Trophoblast cell (in vitro differentiated cells and primary cell): ENCODE data around the gene DPYD.

Source experiments
- DNase-seq, 2 donors: peaks; one replicate each; pipeline ENCODE4 v3.0.0-alpha.2; 2016
- H2AFZ ChIP-seq: 2 replicates; pipeline ENCODE4 v1.6.1; 2013; ENCODE audit warnings: low read length, moderate library complexity, mild to moderate bottlenecking; ENCODE audit not compliant: insufficient read depth, poor library complexity
- H2AK5ac ChIP-seq: 2 replicates; pipeline ENCODE4 v1.6.1; 2013; ENCODE audit warnings: mild to moderate bottlenecking, low read length
- H2BK120ac ChIP-seq: 2 replicates; pipeline ENCODE4 v1.6.1; 2013; ENCODE audit warnings: low read length, mild to moderate bottlenecking, moderate library complexity; ENCODE audit not compliant: insufficient read depth, poor library complexity
- H2BK12ac ChIP-seq: 2 replicates; pipeline ENCODE4 v1.6.1; 2013; ENCODE audit warnings: mild to moderate bottlenecking, low read length, moderate library complexity
- H2BK5ac ChIP-seq: 2 replicates; pipeline ENCODE4 v1.6.1; 2013; ENCODE audit warnings: low read length, low read depth, moderate library complexity, mild to moderate bottlenecking; ENCODE audit not compliant: poor library complexity
- H3K14ac ChIP-seq: 2 replicates; pipeline ENCODE4 v1.6.1; 2013; ENCODE audit warnings: mild to moderate bottlenecking, low read length
- H3K18ac ChIP-seq: 2 replicates; pipeline ENCODE4 v1.6.1; 2013; ENCODE audit warnings: mild to moderate bottlenecking, low read length
- H3K23ac ChIP-seq: 2 replicates; pipeline ENCODE4 v1.6.1; 2013; ENCODE audit warnings: low read length
- H3K27ac ChIP-seq: 2 replicates; pipeline ENCODE4 v1.5.1; 2013; ENCODE audit warnings: low read depth, mild to moderate bottlenecking, inconsistent platforms, low read length, moderate library complexity
- H3K27me3 ChIP-seq: 2 replicates; pipeline ENCODE4 v1.6.1; 2013; ENCODE audit warnings: inconsistent platforms, mild to moderate bottlenecking, low read length, moderate library complexity; ENCODE audit not compliant: insufficient read depth
- H3K36me3 ChIP-seq, 2 experiments: 1 replicate in 1 of 2; 2 replicates in 1 of 2; pipeline ENCODE4 v1.6.1; 2013; ENCODE audit warnings: low read length in 2 of 2, mild to moderate bottlenecking in 2 of 2, moderate library complexity in 1 of 2; ENCODE audit not compliant: insufficient read depth in 2 of 2, control insufficient read depth in 1 of 2
- H3K4ac ChIP-seq: 2 replicates; pipeline ENCODE4 v1.6.1; 2013; ENCODE audit warnings: low read depth, mild to moderate bottlenecking, low read length, moderate library complexity
- H3K4me1 ChIP-seq, 2 experiments: 1 replicate in 1 of 2; 2 replicates in 1 of 2; pipeline ENCODE4 v1.6.1; 2013; ENCODE audit warnings: low read length in 2 of 2, mild to moderate bottlenecking in 2 of 2, moderate library complexity in 1 of 2; ENCODE audit not compliant: insufficient read depth in 2 of 2, control insufficient read depth in 1 of 2
- H3K4me2 ChIP-seq: 2 replicates; pipeline ENCODE4 v1.6.1; 2013; ENCODE audit warnings: inconsistent platforms, mild to moderate bottlenecking, low read length, moderate library complexity
- H3K4me3 ChIP-seq: 2 replicates; pipeline ENCODE4 v1.5.1; 2013; ENCODE audit warnings: mild to moderate bottlenecking, low read depth, low read length, inconsistent platforms
- H3K79me1 ChIP-seq: one replicate; pipeline ENCODE4 v1.6.1; 2013; ENCODE audit warnings: low read length
- H3K79me2 ChIP-seq: 2 replicates; pipeline ENCODE4 v1.6.1; 2013; ENCODE audit warnings: low read length, mild to moderate bottlenecking; ENCODE audit not compliant: control insufficient read depth, insufficient read depth, poor library complexity
- H3K9ac ChIP-seq: 2 replicates; pipeline ENCODE4 v1.6.1; 2013; ENCODE audit warnings: mild to moderate bottlenecking, low read length
- H3K9me3 ChIP-seq: 2 replicates; pipeline ENCODE4 v1.6.1; 2013; ENCODE audit warnings: low read depth, mild to moderate bottlenecking, control low read depth, inconsistent platforms, low read length; ENCODE audit not compliant: insufficient read depth
- H4K12ac ChIP-seq: 2 replicates; pipeline ENCODE4 v1.6.1; 2013; ENCODE audit warnings: low read depth, mild to moderate bottlenecking, low read length, moderate library complexity
- H4K8ac ChIP-seq: 2 replicates; pipeline ENCODE4 v1.6.1; 2013; ENCODE audit warnings: low read depth, mild to moderate bottlenecking, low read length, moderate library complexity
- H4K91ac ChIP-seq: one replicate; pipeline ENCODE4 v1.6.1; 2013; ENCODE audit warnings: low read depth, mild to moderate bottlenecking, low read length, moderate library complexity
- WGBS: extraction: QIAGEN DNeasy Blood & Tissue Kit; methylation state at CpG from one replicate; pipeline ENCODE4 v1.1.7; 2013; ENCODE audit warnings: missing lambda C conversion rate; ENCODE audit not compliant: insufficient read length, insufficient coverage; ENCODE audit errors: extremely low coverage; 5-methylcytosine and 5-hydroxymethylcytosine counted together

The DPYD gene

GRCh38 chr1:97540346-97540888 is 380.4 kb downstream of the DPYD start:
- H3K9ac ChIP-seq: no peak overlapping the region
- WGBS: no CpG with 5 or more reads among the region's 6 CpGs

GRCh38 chr1:97538113-97538512 is 382.7 kb downstream of the DPYD start:
- Histone ChIP-seq H3K4me1 (no peaks in the 10 kb centered on the region), H3K18ac (no peak overlapping the region), H3K27me3 (no peaks in the 10 kb centered on the region), H3K36me3 (no peaks in the 10 kb centered on the region), H3K9ac (no peak overlapping the region), H3K79me1 (no peaks in the 10 kb centered on the region), H2BK12ac (no peak overlapping the region), H3K4ac (no peak overlapping the region), H3K14ac (no peak overlapping the region), H3K4me3 (no peak overlapping the region), H2AFZ (no peak overlapping the region), H2BK5ac (no peak overlapping the region), H2BK120ac (no peak overlapping the region), H3K4me2 (no peak overlapping the region), H2AK5ac (no peak overlapping the region), H3K79me2 (no peaks in the 10 kb centered on the region), H4K8ac (no peak overlapping the region), H3K27ac (no peak overlapping the region), H4K12ac (no peak overlapping the region), H4K91ac (no peak overlapping the region), H3K9me3 (no peaks in the 10 kb centered on the region), H3K23ac (no peak overlapping the region)
- no peak for DNase-seq
- WGBS: no CpG with 5 or more reads among the region's 2 CpGs

More at GRCh38 chr1:97540346-97540888, 380.4 kb downstream of the DPYD start:
- Histone ChIP-seq H3K4me1 (no peaks in the 10 kb centered on the region), H2BK12ac (no peak overlapping the region), H3K27me3 (no peaks in the 10 kb centered on the region), H3K79me1 (no peaks in the 10 kb centered on the region), H3K4me3 (no peak overlapping the region), H4K8ac (no peak overlapping the region), H3K36me3 (no peaks in the 10 kb centered on the region), H2AK5ac (no peak overlapping the region), H3K4ac (no peak overlapping the region), H3K18ac (no peak overlapping the region), H3K27ac (no peak overlapping the region), H3K4me2 (no peak overlapping the region), H3K14ac (no peak overlapping the region), H3K79me2 (no peaks in the 10 kb centered on the region), H2BK120ac (no peak overlapping the region), H4K91ac (no peak overlapping the region), H3K9me3 (no peaks in the 10 kb centered on the region), H2AFZ (no peak overlapping the region), H3K23ac (no peak overlapping the region), H4K12ac (no peak overlapping the region), H2BK5ac (no peak overlapping the region)
- no peak for DNase-seq

- WGBS: no CpG with 5 or more reads among the region's 2 CpGs
- Histone ChIP-seq H3K14ac (no peak overlapping the region), H4K91ac (no peak overlapping the region), H3K27me3 (no peaks in the 10 kb centered on the region), H2BK5ac (no peak overlapping the region), H2BK12ac (no peak overlapping the region), H4K12ac (no peak overlapping the region), H4K8ac (no peak overlapping the region), H3K4ac (no peak overlapping the region), H3K4me1 (no peaks in the 10 kb centered on the region), H3K23ac (no peak overlapping the region), H3K79me1 (no peaks in the 10 kb centered on the region), H2AFZ (no peak overlapping the region), H3K18ac (no peak overlapping the region), H3K4me2 (no peak overlapping the region), H3K27ac (no peak overlapping the region), H2AK5ac (no peak overlapping the region), H3K79me2 (no peaks in the 10 kb centered on the region), H2BK120ac (no peak overlapping the region), H3K4me3 (no peak overlapping the region), H3K36me3 (no peaks in the 10 kb centered on the region), H3K9me3 (no peaks in the 10 kb centered on the region), H3K9ac (no peak overlapping the region)
- DNase-seq: no peak
These were observed 387.5 kb downstream of the DPYD start for GRCh38 chr1:97533358-97533757.

GRCh38 chr1:97529600-97529999 is 391.2 kb downstream of the DPYD start:
- Histone ChIP-seq H3K27me3 (no peaks in the 10 kb centered on the region), H2BK5ac (no peak overlapping the region), H3K4me2 (no peak overlapping the region), H4K8ac (no peak overlapping the region), H2BK12ac (no peak overlapping the region), H3K9me3 (no peaks in the 10 kb centered on the region), H3K4ac (no peak overlapping the region), H3K27ac (no peak overlapping the region), H2AFZ (no peak overlapping the region), H3K4me1 (no peaks in the 10 kb centered on the region), H3K23ac (no peak overlapping the region), H4K91ac (no peak overlapping the region), H3K79me2 (no peaks in the 10 kb centered on the region), H2AK5ac (no peak overlapping the region), H3K36me3 (no peaks in the 10 kb centered on the region), H3K18ac (no peak overlapping the region), H3K9ac (no peak overlapping the region), H3K79me1 (no peaks in the 10 kb centered on the region), H4K12ac (no peak overlapping the region), H2BK120ac (no peak overlapping the region), H3K4me3 (no peak overlapping the region), H3K14ac (no peak overlapping the region)
- no CpG with 5 or more reads among the region's 1 CpG for WGBS
- no peak for DNase-seq
